ENCODE measurements around the gene NLRC5.

The NLRC5 gene

GRCh38 chr16:56997931-56998330, 8.6 kb downstream of the NLRC5 start:
- no peak for DNase-seq (ENCODE audit: extremely low read depth, low read depth)
- no peak for TF ChIP-seq CTCF (IDR thresholded peaks at IDR 0.05; ENCODE audit: low read depth, low read length)

- DNase-seq (ENCODE audit: extremely low read depth, low read depth) = no peak
- no peak for TF ChIP-seq CTCF (IDR thresholded peaks at IDR 0.05; ENCODE audit: low read depth, low read length)
Measured at GRCh38 chr16:56998352-56998751, 9.0 kb downstream of the NLRC5 start.

- no peak for TF ChIP-seq CTCF (IDR thresholded peaks at IDR 0.05; ENCODE audit: low read depth, low read length)
- no peak for DNase-seq (ENCODE audit: extremely low read depth, low read depth)
Measured at GRCh38 chr16:56998861-56999260, 9.5 kb downstream of the NLRC5 start.

- TF ChIP-seq CTCF (IDR thresholded peaks at IDR 0.05; ENCODE audit: low read depth, low read length) = no peak
- DNase-seq (ENCODE audit: extremely low read depth, low read depth) = no peak
Measured at GRCh38 chr16:56999409-57000270, 10.3 kb downstream of the NLRC5 start.

GRCh38 chr16:57000271-57001025, 11.1 kb downstream of the NLRC5 start:
- no peak for TF ChIP-seq CTCF (IDR thresholded peaks at IDR 0.05; ENCODE audit: low read depth, low read length)
- peak; percentile 54 for DNase-seq (ENCODE audit: extremely low read depth, low read depth)

GRCh38 chr16:57001026-57001679, 11.8 kb downstream of the NLRC5 start:
- DNase-seq (ENCODE audit: extremely low read depth, low read depth) = no peak
- TF ChIP-seq CTCF (IDR thresholded peaks at IDR 0.05; ENCODE audit: low read depth, low read length) = no peak
